ENCODE results near the gene PALB2. TPM values are rescaled to one million over a fixed set of nuclear protein-coding genes. Genes with fewer than 3 reads are reported as not detected.

Gene PALB2
- total RNA-seq, 1 experiment from 2014 or later = 40.3 TPM

- Histone ChIP-seq H2BK15ac (ENCODE audit: low read depth, low read length) (no peak overlapping the region), H3K79me1 (ENCODE audit: insufficient read depth, low read depth, low read length, poor library complexity, severe bottlenecking) (peaks cover 3% of the 10 kb centered on the region), H3K9me3 (ENCODE audit: control insufficient read depth, low read depth, low read length) (no peaks in the 10 kb centered on the region), H2BK5ac (ENCODE audit: insufficient read length, low read length) (no peak overlapping the region), H2BK12ac (ENCODE audit: insufficient read length, low read depth, low read length) (no peak overlapping the region), H3K14ac (ENCODE audit: insufficient read depth, low read length) (no peak overlapping the region), H3K23ac (ENCODE audit: insufficient read length, low read depth, low read length) (no peak overlapping the region), H3K4me1 (ENCODE audit: insufficient read depth, low read length) (no peaks in the 10 kb centered on the region), H4K91ac (ENCODE audit: insufficient read length, low read depth, low read length) (no peak overlapping the region), H3K18ac (ENCODE audit: insufficient read length, low read depth, low read length) (no peak overlapping the region), H4K20me1 (ENCODE audit: control insufficient read depth, insufficient read depth, insufficient read length) (peaks cover 4% of the 10 kb centered on the region), H4K5ac (ENCODE audit: insufficient read length, low read depth, low read length) (no peak overlapping the region), H3K4me2 (ENCODE audit: insufficient read depth, insufficient read length, low read length) (no peak overlapping the region), H3T11ph (ENCODE audit: low read length) (no peak overlapping the region), H3K4ac (ENCODE audit: low read depth, low read length) (no peak overlapping the region), H3K27ac (ENCODE audit: insufficient read length, low read depth, low read length) (no peak overlapping the region), H3K56ac (ENCODE audit: insufficient read length, low read depth, low read length) (no peak overlapping the region), H3K79me2 (ENCODE audit: insufficient read depth, low read length) (peaks cover 1% of the 10 kb centered on the region; the same call in 1 of the 2 replicates), H2AFZ (ENCODE audit: low read length) (no peak overlapping the region), H3K27me3 (ENCODE audit: insufficient read depth, low read length) (no peaks in the 10 kb centered on the region), H3K9ac (ENCODE audit: extremely low read depth, insufficient read length, low read length) (no peak overlapping the region), H2BK120ac (ENCODE audit: low read depth, low read length, poor library complexity, severe bottlenecking) (no peak overlapping the region), H2BK20ac (ENCODE audit: low read depth, low read length, poor library complexity, severe bottlenecking) (no peak overlapping the region), H3K23me2 (ENCODE audit: insufficient read length, low read depth, low read length, poor library complexity, severe bottlenecking) (peaks cover 4% of the 10 kb centered on the region), H4K8ac (replicated peaks; ENCODE audit: insufficient read length, low read depth, low read length) (no peak overlapping the region), H2AK5ac (ENCODE audit: insufficient read length, low read length) (no peak overlapping the region)
- Mint-ChIP-seq H3K27ac (no peak overlapping the region), H3K4me1 (peaks cover 6 to 9% of the 10 kb centered on the region in 2 experiments), H3K4me3 (no peak overlapping the region), H3K9me3 (no peaks in the 10 kb centered on the region), H3K36me3 (ENCODE audit: insufficient read depth in 1 of 3, low read depth in 3 of 3) (peaks cover 18 to 63% (median 49%) of the 10 kb centered on the region in 3 experiments; a peak in 6 of 7 replicates), H3K27me3 (ENCODE audit: low read depth) (no peaks in the 10 kb centered on the region)
- no peak; the same call in 2 of the 3 replicates for TF ChIP-seq CTCF (conservative IDR thresholded peaks at IDR 0.05)
- DNase-seq = no peak
Observed at GRCh38 chr16:23635958-23636357, 5.2 kb downstream of the PALB2 start.
